A673 (cell line): ENCODE data around the gene MEGF8. TPM values are rescaled to one million over a fixed set of nuclear protein-coding genes. Genes with fewer than 3 reads are reported as not detected.

Experiments
- BruUV-seq: library from RNA; stranded (reverse); fragments of 400-500 nt; replicated peaks from 2 replicates; lab custom pipeline; 2021; lab: Mats Ljungman, UMichigan
- CTCF ChIA-PET: fragments of 300-600 bp; sonication (Branson Sonifier 250); formaldehyde crosslinking; loops from one replicate; lab custom pipeline; 2022; ENCODE audit warnings: antibody characterized with exemption; lab: Charles Lee
- POLR2A ChIA-PET: fragments of 300-600 bp; sonication (Branson Sonifier 250); formaldehyde crosslinking; loops from one replicate; lab custom pipeline; 2022; ENCODE audit warnings: antibody characterized with exemption; ENCODE audit not compliant: low non-redundant PET; lab: Charles Lee
- DNase-seq: peaks from one replicate; pipeline ENCODE4 v3.0.0-alpha.2; 2015; ENCODE audit warnings: low spot score
- H3K27ac ChIP-seq: fragments of 200-600 bp; sonication (generic); 2 replicates; pipeline ENCODE4 v1.5.1; 2016; ENCODE audit warnings: mixed run types, low read depth, mild to moderate bottlenecking, mixed read lengths, antibody characterized with exemption, low read length; ENCODE audit not compliant: poor library complexity, severe bottlenecking
- H3K27me3 ChIP-seq: fragments of 200-600 bp; sonication (generic); replicated peaks from 2 replicates; pipeline ENCODE4 v1.6.1; 2017; ENCODE audit warnings: mixed run types, low read depth, mild to moderate bottlenecking, mixed read lengths, antibody characterized with exemption, low read length; ENCODE audit not compliant: insufficient read depth, poor library complexity
- H3K36me3 ChIP-seq: fragments of 200-600 bp; sonication (generic); 2 replicates; pipeline ENCODE4 v1.6.1; 2016; ENCODE audit warnings: mixed run types, mild to moderate bottlenecking, mixed read lengths, antibody characterized with exemption, low read length; ENCODE audit not compliant: insufficient read depth, poor library complexity, severe bottlenecking
- H3K4me1 ChIP-seq: fragments of 200-600 bp; sonication (generic); 2 replicates; pipeline ENCODE4 v1.6.1; 2017; ENCODE audit warnings: mixed run types, mild to moderate bottlenecking, mixed read lengths, antibody characterized with exemption, low read length; ENCODE audit not compliant: insufficient read depth, poor library complexity, severe bottlenecking
- H3K4me3 ChIP-seq: fragments of 200-600 bp; sonication (generic); 2 replicates; pipeline ENCODE4 v1.5.1; 2016; ENCODE audit warnings: low read depth, mixed run types, mild to moderate bottlenecking, mixed read lengths, low read length; ENCODE audit not compliant: poor library complexity, severe bottlenecking
- H3K9me3 ChIP-seq: fragments of 200-600 bp; sonication (generic); 2 replicates; pipeline ENCODE4 v1.6.1; 2016; ENCODE audit warnings: mixed run types, low read depth, mild to moderate bottlenecking, mixed read lengths, antibody characterized with exemption, low read length; ENCODE audit not compliant: poor library complexity, severe bottlenecking
- CTCF ChIP-seq: fragments of 300-800, 200-600 bp; sonication (generic); conservative IDR thresholded peaks from 2 replicates; pipeline ENCODE4 v1.5.1; 2017; ENCODE audit warnings: low read depth, mild to moderate bottlenecking, antibody characterized with exemption, low read length, moderate library complexity, mixed read lengths
- EZH2 ChIP-seq: fragments of 200-600 bp; sonication (generic); IDR thresholded peaks from 2 replicates; pipeline ENCODE4 v1.6.1; 2017; ENCODE audit warnings: borderline replicate concordance, low read depth, mild to moderate bottlenecking, mixed read lengths, antibody characterized with exemption, low read length; ENCODE audit not compliant: poor library complexity, severe bottlenecking
- intact Hi-C: fragments of 100-400 bp; cut with micrococcal nuclease; formaldehyde crosslinking; loops from one replicate; pipeline ENCODE4 v1.10.0; 2022; ENCODE audit not compliant: unreplicated experiment
- total RNA-seq: library from RNA; stranded (reverse); gene quantifications from 2 replicates; pipeline ENCODE4 v1.2.3, GENCODE V29; 2021

MEGF8 gene
- total RNA-seq, 1 experiment from 2014 or later, result 28.5 TPM

GRCh38 chr19:42281146-42281826 is 44.1 kb upstream of the MEGF8 start:
- CTCF ChIA-PET, result interaction anchor here (0.9 kb wide), 1 partner anchor 36 kb away, joined by 4 read pairs; no protein-coding TSS in a partner anchor
- intact Hi-C loops, result loop anchor here (2.0 kb wide), 1 partner anchor 30 kb away; no protein-coding TSS in a partner anchor
- Histone ChIP-seq H3K4me3 (peak overlapping the region; percentile 70), H3K27ac (peak overlapping the region; percentile 91), H3K9me3 (no peaks in the 10 kb centered on the region), H3K27me3 (no peaks in the 10 kb centered on the region), H3K4me1 (peaks cover 60% of the 10 kb centered on the region), H3K36me3 (no peaks in the 10 kb centered on the region)
- DNase-seq, result peak; percentile 77
- POLR2A ChIA-PET, result interaction anchor here (0.6 kb wide), 2 partner anchors 138 to 322 kb away, joined by 4 to 9 read pairs; partner anchors contain the start of gene RABAC1
- TF ChIP-seq CTCF (no peak), EZH2 (no peak)
- no TSS peak for BruUV-seq

GRCh38 chr19:42281827-42282762 is 43.3 kb upstream of the MEGF8 start:
- Histone ChIP-seq H3K9me3 (no peaks in the 10 kb centered on the region), H3K36me3 (peaks cover 4% of the 10 kb centered on the region), H3K27me3 (no peaks in the 10 kb centered on the region), H3K4me3 (peak overlapping the region; percentile 70), H3K27ac (peak overlapping the region; percentile 91), H3K4me1 (peaks cover 62% of the 10 kb centered on the region)
- BruUV-seq, result no TSS peak
- peak; percentile 45 for DNase-seq
- TF ChIP-seq EZH2 (no peak), CTCF (no peak)
- POLR2A ChIA-PET, result interaction anchor here (0.6 kb wide), 2 partner anchors 31 to 137 kb away, joined by 4 to 9 read pairs; no protein-coding TSS in a partner anchor
- CTCF ChIA-PET, result interaction anchor here (0.9 kb wide), 1 partner anchor 36 kb away, joined by 4 read pairs; no protein-coding TSS in a partner anchor
- intact Hi-C loops, result loop anchor here (2.0 kb wide), 1 partner anchor 31 kb away; no protein-coding TSS in a partner anchor

- no peak for TF ChIP-seq EZH2
- no peak for TF ChIP-seq CTCF
- Histone ChIP-seq H3K9me3 (no peaks in the 10 kb centered on the region), H3K27ac (peak overlapping the region; percentile 91), H3K4me1 (peaks cover 58% of the 10 kb centered on the region), H3K4me3 (peak overlapping the region; percentile 42), H3K36me3 (peaks cover 11% of the 10 kb centered on the region), H3K27me3 (no peaks in the 10 kb centered on the region)
- BruUV-seq, result no TSS peak
- intact Hi-C loops, result no loop called here
- ChIA-PET POLR2A (interaction anchor here (0.6 kb wide), 1 partner anchor 32 kb away, joined by 4 read pairs; no protein-coding TSS in a partner anchor), CTCF (no interaction called here)
- no peak for DNase-seq
These were observed 42.6 kb upstream of the MEGF8 start for GRCh38 chr19:42282819-42283187.
